Ovary (tissue), 3 donors: Measurements from ENCODE around the gene SORCS2.

Experiments used
- CTCF ChIP-seq, 3 donors: fragments of 450-650 bp in 2 of 3; fragments of 200-600 bp in 1 of 3; IDR thresholded peaks; one replicate each; pipeline versions ENCODE4 v1.5.1 to v1.8.0; 2016 to 2022; ENCODE audit warnings: antibody characterized with exemption in 3 of 3, mild to moderate bottlenecking in 1 of 3
- POLR2A ChIP-seq: fragments of 450-650 bp; IDR thresholded peaks from one replicate; pipeline ENCODE4 v1.6.1; 2017; ENCODE audit warnings: antibody characterized with exemption, mild to moderate bottlenecking, moderate library complexity
- donor health status: DM: no; HTN: no; CAD: no.

GRCh38 chr4:7426525-7427171 lies 234.3 kb downstream of the SORCS2 start:
- no peak for TF ChIP-seq POLR2A
- no peak for TF ChIP-seq CTCF (IDR thresholded peaks at IDR 0.05)
